Glutamatergic neuron (in vitro differentiated cells): ENCODE results near the gene DCLK2. TPM values are rescaled to one million over a fixed set of nuclear protein-coding genes. Genes with fewer than 3 reads are reported as not detected.

ENCODE experiments used
- DNase-seq: peaks from one replicate; pipeline ENCODE4 v3.0.0; 2022
- H3K27ac Mint-ChIP-seq: one replicate; pipeline ENCODE4 v1.8.0; 2020; ENCODE audit warnings: mild to moderate bottlenecking, mixed read lengths, inconsistent platforms; ENCODE audit not compliant: unreplicated experiment
- H3K27me3 Mint-ChIP-seq: one replicate; pipeline ENCODE4 v1.8.0; 2020; ENCODE audit warnings: mild to moderate bottlenecking, moderate library complexity, mixed read lengths, inconsistent platforms; ENCODE audit not compliant: unreplicated experiment
- H3K36me3 Mint-ChIP-seq: one replicate; pipeline ENCODE4 v1.8.0; 2020; ENCODE audit warnings: mild to moderate bottlenecking, mixed read lengths, inconsistent platforms; ENCODE audit not compliant: unreplicated experiment
- H3K4me1 Mint-ChIP-seq: one replicate; pipeline ENCODE4 v1.8.0; 2020; ENCODE audit warnings: mild to moderate bottlenecking, low read depth, mixed read lengths, inconsistent platforms; ENCODE audit not compliant: unreplicated experiment
- H3K4me3 Mint-ChIP-seq: one replicate; pipeline ENCODE4 v1.8.0; 2020; ENCODE audit warnings: mild to moderate bottlenecking, mixed read lengths, inconsistent platforms; ENCODE audit not compliant: unreplicated experiment
- H3K9me3 Mint-ChIP-seq: one replicate; pipeline ENCODE4 v1.8.0; 2020; ENCODE audit warnings: mild to moderate bottlenecking, moderate library complexity, mixed read lengths, inconsistent platforms; ENCODE audit not compliant: unreplicated experiment
- CTCF ChIP-seq: fragments of 200-600 bp; sonication (generic); IDR thresholded peaks from one replicate; pipeline ENCODE4 v1.5.0; 2021; ENCODE audit not compliant: partially characterized antibody, unreplicated experiment
- total RNA-seq: library from RNA; stranded (reverse); fragmentation: NEBNext Ultra II Directional; extraction: Animal tissue kit (Norgen Biotek cat#: 25700); gene quantifications from one replicate; pipeline ENCODE4 v1.2.1, GENCODE V29; 2021; ENCODE audit not compliant: unreplicated experiment

The DCLK2 gene
- total RNA-seq, 1 donor from 2014 or later, result 36.8 TPM

- DNase-seq, result no peak
- Mint-ChIP-seq H3K27ac (no peak overlapping the region), H3K4me3 (no peak overlapping the region), H3K36me3 (peaks cover 5% of the 10 kb centered on the region), H3K9me3 (peaks cover 5% of the 10 kb centered on the region), H3K4me1 (peaks cover 20% of the 10 kb centered on the region), H3K27me3 (no peaks in the 10 kb centered on the region)
- TF ChIP-seq CTCF, result no peak
Measured at GRCh38 chr4:150280081-150280895, 202.0 kb downstream of the DCLK2 start.

- no peak for DNase-seq
- Mint-ChIP-seq H3K9me3 (peaks cover 5% of the 10 kb centered on the region), H3K27me3 (no peaks in the 10 kb centered on the region), H3K4me3 (no peak overlapping the region), H3K36me3 (peaks cover 5% of the 10 kb centered on the region), H3K4me1 (peaks cover 20% of the 10 kb centered on the region), H3K27ac (no peak overlapping the region)
- TF ChIP-seq CTCF, result no peak
Measured at GRCh38 chr4:150280975-150281374, 202.7 kb downstream of the DCLK2 start.

- DNase-seq, result no peak
- Mint-ChIP-seq H3K36me3 (no peaks in the 10 kb centered on the region), H3K27me3 (peaks cover 2% of the 10 kb centered on the region), H3K4me1 (peaks cover 20% of the 10 kb centered on the region), H3K9me3 (no peaks in the 10 kb centered on the region), H3K27ac (no peak overlapping the region), H3K4me3 (no peak overlapping the region)
- no peak for TF ChIP-seq CTCF
Measured at GRCh38 chr4:150283689-150284088, 205.4 kb downstream of the DCLK2 start.

- Mint-ChIP-seq H3K4me3 (no peak overlapping the region), H3K36me3 (no peaks in the 10 kb centered on the region), H3K27ac (no peak overlapping the region), H3K9me3 (no peaks in the 10 kb centered on the region), H3K27me3 (peaks cover 2% of the 10 kb centered on the region), H3K4me1 (peaks cover 3% of the 10 kb centered on the region)
- no peak for DNase-seq
- TF ChIP-seq CTCF, result no peak
Measured at GRCh38 chr4:150286656-150287055, 208.4 kb downstream of the DCLK2 start.

GRCh38 chr4:150289198-150289597 is 211.0 kb downstream of the DCLK2 start:
- H3K9me3 Mint-ChIP-seq, result no peaks in the 10 kb centered on the region
- no peak overlapping the region for H3K27ac Mint-ChIP-seq
- no peak for DNase-seq
- H3K4me1 Mint-ChIP-seq, result no peaks in the 10 kb centered on the region
- no peak for TF ChIP-seq CTCF
- peaks cover 2% of the 10 kb centered on the region for H3K27me3 Mint-ChIP-seq
- no peak overlapping the region for H3K4me3 Mint-ChIP-seq
- no peaks in the 10 kb centered on the region for H3K36me3 Mint-ChIP-seq
